Fibroblast of skin of right biceps (primary cell): ENCODE measurements around the gene SLC9C2.
"Not testable (repeated sequence)": the region's sequence is repeated elsewhere in the genome, so short reads cannot be mapped to it uniquely, and the experiment has no call there.

Experiments
- DNase-seq: peaks from one replicate; pipeline ENCODE4 v3.0.0-alpha.2; 2013

The SLC9C2 gene

DNA sequence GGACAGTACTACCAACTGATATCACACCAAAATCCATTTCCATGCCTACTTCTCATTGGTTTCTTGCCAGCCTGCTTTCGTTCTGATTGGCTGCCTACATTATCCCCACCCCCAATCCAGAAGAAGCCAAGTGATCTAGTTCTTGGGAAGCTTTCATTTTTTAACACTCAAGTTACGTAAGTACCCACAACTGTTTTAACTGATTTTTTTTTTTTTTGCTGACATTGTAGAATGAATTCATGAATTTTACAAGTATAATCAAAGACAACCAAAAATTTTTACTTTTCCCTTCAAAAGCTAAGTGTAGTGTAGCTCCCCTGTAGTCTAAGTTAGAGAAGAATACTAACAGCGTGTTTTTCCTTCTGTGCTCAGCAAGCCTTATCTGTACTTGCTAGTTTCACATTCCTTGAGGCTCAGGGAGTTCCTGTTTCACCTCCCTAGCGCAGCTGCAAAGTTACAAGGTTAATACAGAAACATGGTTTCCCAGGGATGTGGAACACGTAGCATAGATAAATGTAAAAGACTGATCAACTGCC lies at the start of gene SLC9C2:
Gene SLC9C2, minus strand, starts transcription at position 17 of the 536 bp plus-strand sequence. CDS start 1,296 bp downstream, outside the sequence.
- DNase-seq: no peak

DNA sequence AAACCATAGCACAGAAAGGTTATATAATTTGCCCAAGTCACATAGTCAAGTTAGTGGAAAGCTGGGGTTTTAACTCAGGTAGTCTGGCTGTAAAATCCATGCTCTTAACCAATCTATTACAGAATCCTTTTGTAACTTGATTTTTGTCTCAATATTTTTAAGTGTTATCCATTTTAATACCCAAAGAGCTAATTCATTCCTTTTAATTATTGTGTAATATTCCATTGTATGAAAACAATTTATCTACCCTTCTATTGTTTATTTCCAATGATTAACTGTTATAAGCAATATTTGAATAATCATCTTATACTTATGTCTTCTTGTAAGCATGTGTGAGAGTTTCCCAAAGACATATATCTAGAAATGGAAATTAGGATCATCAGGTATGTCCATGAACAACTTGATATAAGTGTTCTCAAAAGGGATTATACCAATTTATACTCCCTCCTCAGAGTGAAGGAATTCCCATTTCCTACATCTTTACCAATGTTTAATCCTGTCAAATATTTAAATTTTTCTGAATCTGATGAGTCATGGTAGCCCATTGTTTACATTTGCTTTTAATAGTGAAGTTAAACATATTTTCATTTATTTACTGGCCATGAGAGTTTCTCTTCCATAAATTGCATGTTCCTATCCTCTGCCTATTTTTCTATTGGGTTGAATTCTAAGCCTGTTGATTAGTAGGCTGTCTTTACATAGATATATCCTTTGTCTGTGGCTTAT lies 46.2 kb upstream of the SLC9C2 start:
- DNase-seq: no peak

DNA sequence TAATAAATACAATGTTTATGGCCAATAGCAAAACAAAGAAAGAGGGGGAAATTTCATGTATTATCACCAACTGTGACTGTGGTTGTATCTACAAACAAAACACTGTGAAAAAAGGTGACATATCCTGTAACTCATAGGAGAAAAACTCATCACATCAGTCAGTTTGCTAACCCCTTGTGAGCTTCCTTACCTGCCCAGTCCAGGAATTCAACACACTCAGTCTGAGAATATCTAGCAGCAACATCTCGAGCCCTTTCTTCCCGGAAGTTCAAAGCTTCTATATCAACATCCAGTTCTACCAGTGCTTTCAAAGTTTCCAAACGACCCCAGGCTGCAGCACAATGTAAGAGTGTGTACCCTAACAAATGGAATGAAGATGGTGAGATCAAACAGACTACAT lies 43.8 kb upstream of the SLC9C2 start:
- no peak for DNase-seq

DNA sequence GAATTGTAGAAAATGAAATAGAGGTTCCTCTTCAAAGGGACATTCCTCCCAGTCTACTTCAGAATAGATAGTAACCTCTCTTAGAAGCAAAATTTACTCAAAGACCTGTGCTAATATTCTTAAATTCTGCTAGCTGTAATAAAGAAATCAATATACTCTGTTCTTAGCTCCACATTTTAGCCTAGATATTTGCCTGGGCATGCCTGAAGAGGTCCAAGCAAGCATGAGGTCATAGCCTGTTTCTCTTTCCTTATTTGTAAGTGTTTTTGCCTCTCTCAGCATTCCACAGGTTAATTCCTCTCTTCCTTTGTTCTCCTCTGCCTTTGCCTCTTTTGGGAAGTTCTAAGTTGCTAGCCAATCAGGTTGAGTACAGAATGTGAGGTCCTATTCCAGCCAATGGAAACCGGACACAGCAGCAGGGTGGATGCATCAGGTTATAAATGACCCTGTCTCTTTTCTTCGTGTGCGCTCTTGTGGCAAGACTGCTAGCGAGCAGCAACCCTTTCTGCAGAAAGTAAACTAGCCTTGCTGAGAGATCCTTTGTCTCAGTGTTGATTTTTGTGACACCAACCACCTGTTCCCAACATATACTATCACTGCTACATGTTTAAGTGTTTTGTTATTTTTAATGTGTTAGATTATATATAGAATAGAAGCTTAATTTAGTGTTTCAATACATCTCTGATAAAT lies 39.7 kb upstream of the SLC9C2 start:
- peak; percentile 5 for DNase-seq

- no peak for DNase-seq
Observed at GRCh38 chr1:173639102-173639501, 36.2 kb upstream of the SLC9C2 start.

DNA sequence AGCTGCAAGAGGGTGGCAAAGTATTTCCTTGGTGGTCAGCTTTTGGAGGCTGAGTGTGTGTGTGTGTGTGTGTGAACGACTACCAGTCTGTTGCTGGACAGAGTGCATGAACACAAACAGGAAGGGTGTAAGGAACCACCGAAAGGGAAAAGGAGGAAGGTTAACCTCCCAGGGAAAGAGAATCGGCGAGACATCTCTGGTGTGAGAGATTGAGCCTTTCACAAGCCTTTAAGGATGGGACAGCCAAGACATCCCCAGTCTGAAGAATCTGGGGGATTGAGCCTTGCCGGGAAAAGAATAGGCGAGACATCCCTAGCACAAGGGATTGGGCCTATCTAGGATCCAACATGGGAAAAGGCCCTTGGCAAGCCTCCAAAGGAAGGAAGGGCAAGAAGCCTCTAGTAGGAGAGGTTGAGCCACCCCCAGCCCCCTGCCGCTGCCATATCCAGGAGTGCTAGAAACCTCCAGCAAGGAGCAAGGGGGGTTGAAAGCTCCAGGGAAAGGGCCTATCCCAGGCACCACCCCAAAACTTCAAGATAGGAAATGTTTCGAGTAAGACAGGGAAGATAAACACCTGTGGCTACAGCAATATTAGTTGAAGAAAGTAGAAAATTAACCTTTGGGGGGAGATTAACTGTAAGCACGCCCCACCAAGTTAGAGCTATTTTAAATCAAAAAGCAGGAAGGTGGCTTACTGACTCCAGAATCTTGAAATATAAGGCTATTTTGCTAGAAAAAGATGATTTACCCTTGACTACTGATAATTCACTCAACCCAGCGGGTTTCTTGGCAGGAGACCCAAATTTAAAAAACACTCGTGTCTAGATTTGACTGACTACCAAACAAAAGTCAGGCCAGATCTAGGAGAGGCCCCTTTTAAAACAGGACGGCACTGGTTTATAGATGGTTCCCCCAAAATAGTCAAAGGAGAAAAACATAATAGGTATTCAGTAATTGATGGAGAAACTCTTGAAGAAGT lies 35.5 kb upstream of the SLC9C2 start:
- DNase-seq: no peak

DNA sequence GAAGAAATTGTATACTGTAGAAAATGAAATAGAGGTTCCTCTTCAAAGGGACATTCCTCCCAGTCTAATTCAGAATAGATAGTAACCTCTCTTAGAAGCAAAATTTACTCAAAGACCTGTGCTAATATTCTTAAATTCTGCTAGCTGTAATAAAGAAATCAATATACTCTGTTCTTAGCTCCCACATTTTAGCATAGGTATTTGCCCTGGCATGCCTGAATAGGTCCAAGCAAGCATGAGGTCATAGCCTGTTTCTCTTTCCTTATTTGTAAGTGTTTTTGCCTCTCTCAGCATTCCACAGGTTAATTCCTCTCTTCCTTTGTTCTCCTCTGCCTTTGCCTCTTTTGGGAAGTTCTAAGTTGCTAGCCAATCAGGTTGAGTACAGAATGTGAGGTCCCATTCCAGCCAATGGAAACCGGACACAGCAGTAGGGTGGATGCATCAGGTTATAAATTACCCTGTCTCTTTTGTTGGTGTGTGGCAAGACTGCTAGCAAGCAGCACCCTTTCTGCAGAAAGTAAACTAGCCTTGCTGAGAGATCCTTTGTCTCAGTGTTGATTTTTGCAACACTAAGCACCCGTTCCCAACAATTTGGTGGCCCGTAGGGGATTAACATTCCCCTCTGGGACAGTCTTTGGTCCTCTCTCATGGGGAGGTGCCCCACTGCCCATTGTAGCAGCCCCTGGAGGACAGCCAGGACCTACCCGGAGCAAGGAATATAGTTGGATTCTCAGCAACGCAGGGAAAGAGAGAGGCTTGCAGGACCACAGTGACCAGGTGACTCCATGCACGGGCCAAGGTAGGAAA lies 34.6 kb upstream of the SLC9C2 start:
- DNase-seq: not testable (repeated sequence)

- no peak for DNase-seq
Observed at GRCh38 chr1:173635116-173635515, 32.2 kb upstream of the SLC9C2 start, which contains the start of gene TEX50. TSS of gene TEX50 (plus strand) at chr1:173635338. CDS start at chr1:173635522, 184 bp downstream.

DNA sequence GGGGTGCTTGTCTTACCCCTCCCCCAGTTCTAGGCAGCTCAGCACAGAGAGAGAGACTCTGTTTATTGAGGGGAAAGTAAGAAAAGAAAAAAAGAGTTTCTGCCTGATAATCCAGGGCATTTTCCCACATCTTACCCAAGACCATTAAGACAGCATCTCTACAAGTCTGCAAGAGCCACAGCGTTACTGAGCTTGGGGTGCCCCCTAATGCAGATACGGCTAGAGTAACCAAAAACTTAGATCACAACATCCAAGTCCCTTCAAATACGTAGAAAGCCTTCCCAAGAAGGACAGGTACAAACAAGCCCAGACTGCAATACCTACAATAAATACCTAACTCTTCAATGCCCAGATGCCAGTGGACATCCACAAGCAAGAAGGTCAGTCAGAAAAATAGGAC lies 26.0 kb upstream of the SLC9C2 start:
- no peak for DNase-seq

DNA sequence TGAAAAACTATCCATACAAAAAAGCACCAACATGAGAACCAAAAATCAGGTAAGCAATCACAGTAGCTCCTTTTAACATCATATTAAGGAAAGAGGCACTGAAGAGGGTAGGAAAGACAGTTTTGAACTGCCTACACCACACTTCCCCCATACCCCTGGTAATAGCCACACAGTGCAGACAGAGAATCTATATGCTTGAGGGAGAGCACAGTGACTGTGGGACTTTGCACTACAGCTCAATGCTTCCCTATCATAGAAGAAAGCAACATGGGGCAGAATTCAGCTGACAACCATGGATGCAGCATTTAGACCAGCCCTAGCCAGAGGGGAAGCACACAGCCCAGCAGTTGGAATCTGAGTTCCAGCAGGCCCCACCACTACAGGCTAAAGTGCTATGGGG lies 24.4 kb upstream of the SLC9C2 start:
- no peak for DNase-seq

- no peak for DNase-seq
Observed at GRCh38 chr1:173616859-173617258, 14.0 kb upstream of the SLC9C2 start.

GRCh38 chr1:173613086-173613485 lies 10.2 kb upstream of the SLC9C2 start:
- not testable (repeated sequence) for DNase-seq

GRCh38 chr1:173608503-173609216 lies 5.8 kb upstream of the SLC9C2 start:
- no peak for DNase-seq

GRCh38 chr1:173601588-173601987 lies 1.3 kb downstream of the SLC9C2 start:
- DNase-seq: no peak

DNA sequence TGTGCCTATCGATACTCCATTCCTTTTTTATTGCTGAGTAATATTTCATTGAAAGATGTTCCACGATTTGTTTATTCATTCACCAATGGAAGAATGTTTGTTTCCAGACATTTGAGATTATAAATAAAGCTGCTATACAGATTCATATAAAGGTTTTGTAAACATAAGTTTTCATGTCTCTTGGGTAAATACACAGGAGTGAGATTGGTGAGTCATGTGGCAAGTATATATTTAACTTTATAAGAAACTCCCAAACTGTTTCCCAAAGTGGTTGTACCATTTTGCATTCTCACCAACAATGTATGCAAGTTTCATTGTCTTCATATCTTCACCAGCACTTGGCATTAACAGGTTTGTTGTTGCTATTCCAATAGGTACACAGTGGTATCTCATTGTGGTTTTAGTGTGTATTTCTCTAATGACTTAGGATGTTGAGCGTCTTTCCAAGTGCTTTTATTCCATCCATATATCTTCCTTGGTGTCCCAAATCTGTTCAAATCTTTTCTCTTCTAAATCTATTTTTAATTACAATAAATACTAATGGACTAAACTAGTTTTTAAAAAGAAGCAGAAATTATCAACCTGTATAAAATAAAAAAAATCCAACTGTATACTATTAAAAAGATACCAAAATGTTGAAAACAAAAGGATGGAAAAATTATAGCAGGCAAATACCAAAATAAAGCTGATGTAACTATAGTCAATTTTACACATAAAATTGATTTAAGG lies 6.6 kb downstream of the SLC9C2 start:
- no peak for DNase-seq

DNA sequence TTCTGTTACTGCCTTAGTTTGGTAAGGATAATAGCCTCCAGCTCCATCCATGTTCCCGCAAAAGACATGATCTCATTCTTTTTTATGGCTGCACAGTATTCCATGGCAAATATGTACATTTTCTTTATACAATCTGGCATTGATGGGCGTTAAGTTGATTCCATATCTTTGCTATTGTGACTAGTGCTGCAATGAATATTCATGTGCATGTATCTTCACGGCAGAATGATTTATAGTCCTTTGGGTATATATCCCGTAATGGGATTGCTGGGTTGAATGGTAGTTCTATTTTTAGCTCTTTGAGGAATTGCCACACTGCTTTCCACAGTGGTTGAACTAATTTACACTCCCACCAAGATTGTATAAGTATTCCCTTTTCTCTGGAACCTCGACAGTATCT lies 11.7 kb downstream of the SLC9C2 start:
- not testable (repeated sequence) for DNase-seq

GRCh38 chr1:173590557-173590956 lies 12.3 kb downstream of the SLC9C2 start:
- no peak for DNase-seq

DNA sequence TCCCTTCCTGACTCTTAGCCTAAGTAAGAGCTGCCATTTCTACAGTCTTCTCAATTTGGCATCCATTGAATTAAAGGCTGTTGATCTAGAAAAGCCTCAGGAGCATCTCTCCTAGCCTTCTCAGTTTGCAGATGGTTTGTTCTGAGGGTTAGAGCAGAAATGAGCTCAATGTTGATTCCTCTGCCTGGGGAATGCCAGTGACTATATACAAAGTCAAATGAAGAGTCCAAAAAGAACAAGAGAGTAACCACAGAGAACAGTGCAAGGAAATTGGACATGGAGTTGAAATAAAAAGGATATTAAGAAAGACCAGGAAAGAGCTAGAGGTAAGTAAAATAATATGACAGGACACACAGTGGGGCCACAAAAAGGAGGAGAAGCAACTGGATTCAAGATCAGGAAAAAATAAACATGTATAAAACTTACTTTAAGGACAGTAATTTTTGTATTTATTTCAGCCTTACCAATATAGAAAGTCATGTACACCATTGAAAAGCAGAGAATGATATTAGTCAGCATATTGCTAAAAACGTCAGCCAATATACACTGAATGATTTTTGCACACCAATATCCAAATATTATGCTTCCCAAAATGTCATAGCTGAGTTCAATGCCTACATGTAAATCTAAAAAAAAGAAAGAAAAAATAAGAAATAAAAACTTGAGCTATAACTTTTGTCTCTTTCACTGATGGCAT lies 21.3 kb downstream of the SLC9C2 start:
- DNase-seq: no peak

GRCh38 chr1:173580658-173581057 lies 22.2 kb downstream of the SLC9C2 start:
- no peak for DNase-seq

DNA sequence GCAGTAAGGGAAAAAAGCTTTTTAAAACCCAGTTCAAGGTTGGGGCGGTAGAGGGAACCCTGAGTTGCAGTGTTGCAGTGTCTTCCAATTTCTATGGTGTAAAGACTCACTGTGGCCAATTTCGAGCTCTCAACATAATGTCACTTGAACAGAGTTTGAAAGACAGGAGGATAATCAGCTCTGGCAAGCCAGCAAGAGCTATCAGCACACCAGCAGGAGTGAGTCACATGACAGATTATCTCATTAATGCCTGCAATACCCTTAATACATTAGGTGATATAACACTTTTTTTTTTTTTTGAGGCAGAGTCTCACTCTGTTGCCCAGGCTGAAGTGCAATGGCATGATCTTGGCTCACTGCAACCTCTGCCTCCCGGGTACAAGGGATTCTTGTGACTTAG lies 22.8 kb downstream of the SLC9C2 start:
- no peak for DNase-seq
